ENCODE measurements around the gene HSD11B1L.
A peak's percentile ranks its signal among the peaks of the same experiment; 100 is the strongest.

HSD11B1L gene

GRCh38 chr19:5690125-5690954 lies 9.5 kb downstream of the HSD11B1L start, which contains the start of gene RPL36:
TSS of gene RPL36 (plus strand) at chr19:5690295. CDS start at chr19:5690508, 213 bp downstream.
- peak; percentile 75 for ATAC-seq
- H3K4me1 Mint-ChIP-seq: peaks cover 54% of the 10 kb centered on the region
- H3K27me3 Mint-ChIP-seq: no peaks in the 10 kb centered on the region
- peak within 1 kb of the TSS; percentile 97 for H3K27ac Mint-ChIP-seq
- no peaks in the 10 kb centered on the region for H3K9me3 Mint-ChIP-seq
- H3K36me3 Mint-ChIP-seq: peaks cover 42% of the 10 kb centered on the region
- H3K4me3 Mint-ChIP-seq: peak within 1 kb of the TSS; percentile 96

GRCh38 chr19:5690955-5691821 lies 10.4 kb downstream of the HSD11B1L start:
- no peak for ATAC-seq

GRCh38 chr19:5691822-5692722 lies 11.2 kb downstream of the HSD11B1L start:
- Mint-ChIP-seq H3K36me3 (peaks cover 47% of the 10 kb centered on the region), H3K9me3 (no peaks in the 10 kb centered on the region), H3K27me3 (no peaks in the 10 kb centered on the region), H3K4me1 (peaks cover 56% of the 10 kb centered on the region), H3K4me3 (peak overlapping the region; percentile 96), H3K27ac (peak overlapping the region; percentile 97)
- no peak for ATAC-seq

More at GRCh38 chr19:5690955-5691821, 10.4 kb downstream of the HSD11B1L start:
- Mint-ChIP-seq H3K36me3 (peaks cover 42% of the 10 kb centered on the region), H3K27me3 (no peaks in the 10 kb centered on the region), H3K27ac (peak overlapping the region; percentile 97), H3K4me1 (peaks cover 55% of the 10 kb centered on the region), H3K4me3 (peak overlapping the region; percentile 96), H3K9me3 (no peaks in the 10 kb centered on the region)

GRCh38 chr19:5692723-5693194 lies 11.9 kb downstream of the HSD11B1L start:
- Mint-ChIP-seq H3K36me3 (peaks cover 52% of the 10 kb centered on the region), H3K27ac (peak overlapping the region; percentile 97), H3K4me3 (peak overlapping the region; percentile 96), H3K9me3 (no peaks in the 10 kb centered on the region), H3K4me1 (peaks cover 62% of the 10 kb centered on the region), H3K27me3 (no peaks in the 10 kb centered on the region)
- ATAC-seq: no peak

- H3K36me3 Mint-ChIP-seq: peaks cover 52% of the 10 kb centered on the region
- no peaks in the 10 kb centered on the region for H3K9me3 Mint-ChIP-seq
- peak overlapping the region; percentile 96 for H3K4me3 Mint-ChIP-seq
- no peak for ATAC-seq
- H3K27ac Mint-ChIP-seq: peak overlapping the region; percentile 97
- peaks cover 62% of the 10 kb centered on the region for H3K4me1 Mint-ChIP-seq
- H3K27me3 Mint-ChIP-seq: no peaks in the 10 kb centered on the region
Observed at GRCh38 chr19:5693195-5694166, 12.7 kb downstream of the HSD11B1L start.

GRCh38 chr19:5694167-5694955 lies 13.5 kb downstream of the HSD11B1L start:
- peaks cover 60% of the 10 kb centered on the region for H3K36me3 Mint-ChIP-seq
- H3K4me1 Mint-ChIP-seq: peaks cover 70% of the 10 kb centered on the region

GRCh38 chr19:5694956-5695648 lies 14.3 kb downstream of the HSD11B1L start:
- Mint-ChIP-seq H3K27ac (peak overlapping the region; percentile 53), H3K27me3 (no peaks in the 10 kb centered on the region), H3K4me1 (peaks cover 64% of the 10 kb centered on the region), H3K36me3 (peaks cover 60% of the 10 kb centered on the region), H3K4me3 (peak overlapping the region; percentile 47), H3K9me3 (no peaks in the 10 kb centered on the region)
- ATAC-seq: no peak

More at GRCh38 chr19:5694167-5694955, 13.5 kb downstream of the HSD11B1L start:
- H3K27me3 Mint-ChIP-seq: no peaks in the 10 kb centered on the region
- H3K27ac Mint-ChIP-seq: peak overlapping the region; percentile 53
- no peak overlapping the region for H3K4me3 Mint-ChIP-seq
- ATAC-seq: no peak
- H3K9me3 Mint-ChIP-seq: no peaks in the 10 kb centered on the region

GRCh38 chr19:5695649-5696195 lies 14.9 kb downstream of the HSD11B1L start:
- H3K4me3 Mint-ChIP-seq: no peak overlapping the region
- H3K36me3 Mint-ChIP-seq: peaks cover 57% of the 10 kb centered on the region
- no peaks in the 10 kb centered on the region for H3K9me3 Mint-ChIP-seq
- peaks cover 58% of the 10 kb centered on the region for H3K4me1 Mint-ChIP-seq
- peak overlapping the region; percentile 53 for H3K27ac Mint-ChIP-seq
- peak; percentile 37 for ATAC-seq
- H3K27me3 Mint-ChIP-seq: no peaks in the 10 kb centered on the region

- H3K27me3 Mint-ChIP-seq: no peaks in the 10 kb centered on the region
- peak overlapping the region; percentile 53 for H3K27ac Mint-ChIP-seq
- H3K4me1 Mint-ChIP-seq: peaks cover 52% of the 10 kb centered on the region
- no peaks in the 10 kb centered on the region for H3K9me3 Mint-ChIP-seq
- ATAC-seq: no peak
- H3K36me3 Mint-ChIP-seq: peaks cover 59% of the 10 kb centered on the region
- H3K4me3 Mint-ChIP-seq: no peak overlapping the region
Observed at GRCh38 chr19:5696196-5697021, 15.6 kb downstream of the HSD11B1L start.

- Mint-ChIP-seq H3K9me3 (no peaks in the 10 kb centered on the region), H3K4me1 (peaks cover 51% of the 10 kb centered on the region), H3K27me3 (no peaks in the 10 kb centered on the region), H3K36me3 (peaks cover 64% of the 10 kb centered on the region), H3K27ac (peak overlapping the region; percentile 12), H3K4me3 (no peak overlapping the region)
- ATAC-seq: no peak
Observed at GRCh38 chr19:5697022-5697889, 16.4 kb downstream of the HSD11B1L start.
